ENCODE data around the gene CCDC8.
"Not testable (repeated sequence)": the region's sequence is repeated elsewhere in the genome, so short reads cannot be mapped to it uniquely, and the experiment has no call there.

CCDC8 gene

GRCh38 chr19:46415804-46416709 lies 2.7 kb upstream of the CCDC8 start:
- Mint-ChIP-seq H3K27me3 (peaks cover 29% of the 10 kb centered on the region), H3K4me1 (ENCODE audit: low read depth) (peaks cover 12% of the 10 kb centered on the region)
- not testable (repeated sequence) for H3K27ac Mint-ChIP-seq; H3K4me3 Mint-ChIP-seq; H3K9me3 Mint-ChIP-seq (ENCODE audit: low read depth); H3K36me3 Mint-ChIP-seq

- not testable (repeated sequence) for H3K36me3 Mint-ChIP-seq; H3K9me3 Mint-ChIP-seq (ENCODE audit: low read depth); H3K27ac Mint-ChIP-seq; H3K4me3 Mint-ChIP-seq
- Mint-ChIP-seq H3K27me3 (peaks cover 33% of the 10 kb centered on the region), H3K4me1 (ENCODE audit: low read depth) (peaks cover 12% of the 10 kb centered on the region)
Measured at GRCh38 chr19:46414899-46415298, 1.5 kb upstream of the CCDC8 start.

DNA sequence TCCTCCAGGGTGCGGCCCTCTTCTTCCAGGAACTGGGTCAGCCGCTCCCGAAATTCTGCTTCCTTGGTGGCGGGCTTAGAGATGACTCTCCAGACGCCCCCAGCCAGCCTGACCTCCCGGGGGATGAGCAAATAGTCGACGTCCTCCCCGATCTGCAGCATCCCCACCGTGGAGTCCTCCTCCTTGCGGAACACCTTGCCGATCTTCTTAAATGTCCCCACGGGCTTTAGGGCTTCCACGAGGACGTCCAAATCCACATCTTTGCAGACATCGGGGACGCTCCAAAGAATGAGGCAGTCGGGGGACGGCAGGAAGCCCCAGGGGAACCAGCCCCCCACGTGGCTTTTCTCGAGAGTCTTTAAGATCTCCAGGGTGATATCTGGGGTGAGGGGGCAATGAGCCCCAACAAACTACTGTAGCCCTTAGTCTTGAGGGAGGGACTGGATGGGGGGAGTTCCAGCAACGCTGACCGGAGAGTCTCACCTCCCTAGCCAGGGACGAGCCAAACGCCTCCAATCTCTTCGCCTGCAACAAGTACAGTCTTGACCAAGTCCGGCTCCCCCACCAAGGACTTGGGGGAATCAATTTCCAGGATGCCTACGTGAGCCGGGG lies 608 bp downstream of the CCDC8 start:
- peaks cover 42% of the 10 kb centered on the region for H3K27me3 Mint-ChIP-seq
- H3K36me3 Mint-ChIP-seq: no peaks in the 10 kb centered on the region
- H3K9me3 Mint-ChIP-seq (ENCODE audit: low read depth): no peaks in the 10 kb centered on the region
- peaks cover 18% of the 10 kb centered on the region for H3K4me1 Mint-ChIP-seq (ENCODE audit: low read depth)
- no peak overlapping the region for H3K27ac Mint-ChIP-seq
- H3K4me3 Mint-ChIP-seq: peak overlapping the region; percentile 3

- H3K36me3 Mint-ChIP-seq: no peaks in the 10 kb centered on the region
- H3K27ac Mint-ChIP-seq: no peak overlapping the region
- H3K4me1 Mint-ChIP-seq (ENCODE audit: low read depth): peaks cover 18% of the 10 kb centered on the region
- H3K4me3 Mint-ChIP-seq: no peak overlapping the region
- H3K27me3 Mint-ChIP-seq: peaks cover 45% of the 10 kb centered on the region
- no peaks in the 10 kb centered on the region for H3K9me3 Mint-ChIP-seq (ENCODE audit: low read depth)
Measured at GRCh38 chr19:46411925-46412649, 1.3 kb downstream of the CCDC8 start.

DNA sequence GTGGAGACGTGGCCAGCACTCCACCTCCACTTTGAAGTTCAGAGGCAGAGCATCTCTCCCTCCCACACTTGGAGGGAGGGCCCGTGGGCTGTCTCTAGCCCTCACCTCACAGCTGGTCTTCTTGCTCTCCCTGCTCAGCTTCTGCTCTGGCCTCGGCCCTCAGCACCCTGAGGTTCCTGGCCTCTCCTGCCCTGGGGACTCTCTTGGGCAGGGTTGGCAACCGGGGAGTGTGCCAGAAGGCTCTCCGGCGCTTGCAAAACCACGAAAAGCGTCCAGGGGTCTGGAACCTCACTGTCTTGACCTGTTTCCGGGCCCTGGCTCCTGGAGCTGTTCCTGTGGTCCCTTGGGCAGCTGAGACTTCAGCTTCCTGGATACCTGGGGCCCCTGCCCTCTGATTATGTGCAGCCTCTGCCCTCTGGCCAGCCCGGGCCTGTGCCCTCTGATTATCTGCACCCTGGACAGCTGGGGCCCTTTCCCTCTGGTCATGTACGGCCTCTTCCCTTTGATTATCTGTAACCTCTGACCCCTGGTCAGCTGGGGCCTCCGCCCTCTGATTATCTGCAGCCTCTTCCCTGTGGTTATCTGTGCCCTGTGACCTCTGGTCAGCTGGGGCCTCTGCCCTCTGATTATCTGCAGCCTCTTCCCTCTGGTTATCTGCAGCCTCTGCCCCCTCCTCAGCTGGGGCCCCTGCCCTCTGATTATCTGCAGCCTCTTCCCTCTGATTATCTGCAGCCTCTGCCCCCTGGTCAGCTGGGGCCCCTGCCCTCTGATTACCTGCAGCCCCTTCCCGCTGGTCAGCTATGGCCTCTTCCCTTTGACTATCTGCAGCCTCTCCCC lies 2.1 kb downstream of the CCDC8 start:
- no peak overlapping the region for H3K27ac Mint-ChIP-seq
- H3K4me1 Mint-ChIP-seq (ENCODE audit: low read depth): peaks cover 18% of the 10 kb centered on the region
- H3K36me3 Mint-ChIP-seq: no peaks in the 10 kb centered on the region
- no peaks in the 10 kb centered on the region for H3K9me3 Mint-ChIP-seq (ENCODE audit: low read depth)
- H3K4me3 Mint-ChIP-seq: no peak overlapping the region
- peaks cover 44% of the 10 kb centered on the region for H3K27me3 Mint-ChIP-seq

GRCh38 chr19:46410205-46411087 lies 2.9 kb downstream of the CCDC8 start:
- Mint-ChIP-seq H3K27me3 (peaks cover 41% of the 10 kb centered on the region), H3K4me1 (ENCODE audit: low read depth) (peaks cover 14% of the 10 kb centered on the region), H3K9me3 (ENCODE audit: low read depth) (no peaks in the 10 kb centered on the region), H3K27ac (no peak overlapping the region), H3K36me3 (no peaks in the 10 kb centered on the region), H3K4me3 (no peak overlapping the region)

GRCh38 chr19:46409191-46409590 lies 4.2 kb downstream of the CCDC8 start:
- Mint-ChIP-seq H3K27ac (no peak overlapping the region), H3K4me3 (no peak overlapping the region), H3K36me3 (no peaks in the 10 kb centered on the region), H3K9me3 (ENCODE audit: low read depth) (no peaks in the 10 kb centered on the region), H3K27me3 (peaks cover 39% of the 10 kb centered on the region), H3K4me1 (ENCODE audit: low read depth) (peaks cover 22% of the 10 kb centered on the region)

DNA sequence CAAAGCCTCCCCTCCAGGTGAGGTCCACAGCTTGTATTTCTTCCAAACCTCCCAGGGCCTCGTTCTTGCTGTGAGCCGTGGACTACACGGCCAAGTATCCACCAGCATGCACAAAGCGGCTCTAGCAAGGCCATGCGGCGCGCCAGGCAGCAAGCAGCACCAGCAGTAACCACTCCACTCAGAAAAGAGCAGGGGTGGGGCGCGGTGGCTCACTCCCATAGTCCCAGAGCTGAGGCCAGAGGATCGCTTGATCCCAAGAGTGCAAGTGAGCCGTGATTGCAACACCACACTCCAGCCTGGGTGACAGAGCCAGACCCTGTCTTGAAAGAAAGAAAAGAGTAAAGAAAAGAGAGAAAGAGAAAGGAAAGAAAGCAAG lies 4.7 kb downstream of the CCDC8 start:
- H3K27me3 Mint-ChIP-seq: peaks cover 39% of the 10 kb centered on the region
- H3K27ac Mint-ChIP-seq: no peak overlapping the region
- no peak overlapping the region for H3K4me3 Mint-ChIP-seq
- H3K9me3 Mint-ChIP-seq (ENCODE audit: low read depth): no peaks in the 10 kb centered on the region
- H3K4me1 Mint-ChIP-seq (ENCODE audit: low read depth): peaks cover 27% of the 10 kb centered on the region
- no peaks in the 10 kb centered on the region for H3K36me3 Mint-ChIP-seq

DNA sequence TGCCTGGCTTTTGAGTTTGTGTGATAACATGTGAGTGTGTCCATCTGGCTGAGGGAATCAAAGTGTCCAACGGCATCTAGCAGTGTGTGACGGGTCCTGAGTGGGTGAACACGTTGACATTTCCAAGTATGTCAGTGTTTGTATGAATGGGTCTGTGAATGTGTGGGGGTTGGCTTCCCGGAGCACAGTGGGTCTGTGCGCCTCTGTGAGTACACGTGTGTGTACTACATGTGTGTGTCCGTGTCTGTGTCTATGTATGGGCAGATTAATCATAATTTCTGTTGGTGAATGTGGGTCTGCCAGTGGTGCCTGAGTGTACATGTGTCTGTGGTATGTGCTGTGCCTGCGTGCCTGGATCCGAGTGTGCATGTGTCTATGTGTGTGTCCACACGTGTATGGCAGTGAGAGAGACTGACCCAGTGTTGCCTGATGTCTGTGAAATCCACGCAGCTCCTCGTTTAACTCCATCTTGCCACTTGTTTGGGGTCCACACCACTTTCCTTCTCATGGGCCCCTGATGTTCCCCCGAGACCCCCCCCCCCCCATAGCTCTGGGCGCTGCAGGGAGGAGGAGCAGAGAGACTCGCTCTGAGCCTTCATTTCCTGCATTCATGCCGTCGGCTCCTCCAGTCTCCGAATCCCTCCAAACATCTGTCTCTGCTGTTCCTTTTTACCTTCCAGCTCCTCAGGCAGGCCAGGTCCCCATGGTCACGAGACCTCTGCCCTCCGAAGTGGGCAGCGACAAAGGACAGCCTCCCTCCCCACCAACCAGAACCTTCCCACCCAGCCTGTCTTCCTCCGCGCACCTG lies 5.3 kb downstream of the CCDC8 start:
- Mint-ChIP-seq H3K27me3 (peaks cover 39% of the 10 kb centered on the region), H3K9me3 (ENCODE audit: low read depth) (no peaks in the 10 kb centered on the region), H3K4me1 (ENCODE audit: low read depth) (peaks cover 27% of the 10 kb centered on the region), H3K36me3 (no peaks in the 10 kb centered on the region), H3K4me3 (no peak overlapping the region), H3K27ac (no peak overlapping the region)

DNA sequence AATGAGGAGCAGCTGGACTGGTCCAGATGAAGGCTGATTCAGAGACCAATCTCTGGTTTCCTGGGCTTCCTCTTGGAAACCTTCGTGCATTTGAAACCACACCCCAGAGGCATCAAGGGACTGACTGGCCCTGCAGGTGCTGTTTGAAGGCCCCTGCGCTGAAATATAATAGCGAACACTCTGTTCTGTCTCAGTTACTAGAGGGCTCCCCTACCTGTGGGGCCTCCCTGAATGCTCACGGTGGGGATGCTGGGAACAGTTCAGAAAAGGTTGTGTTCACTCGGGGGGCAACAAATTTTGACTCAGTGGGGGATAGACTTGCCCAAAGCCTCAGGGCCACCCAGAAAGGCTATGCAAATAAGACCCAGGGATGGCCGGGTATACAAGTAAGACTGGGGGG lies 6.4 kb downstream of the CCDC8 start:
- Mint-ChIP-seq H3K27me3 (peaks cover 37% of the 10 kb centered on the region), H3K4me3 (no peak overlapping the region), H3K36me3 (no peaks in the 10 kb centered on the region), H3K4me1 (ENCODE audit: low read depth) (peaks cover 20% of the 10 kb centered on the region), H3K9me3 (ENCODE audit: low read depth) (no peaks in the 10 kb centered on the region), H3K27ac (no peak overlapping the region)

DNA sequence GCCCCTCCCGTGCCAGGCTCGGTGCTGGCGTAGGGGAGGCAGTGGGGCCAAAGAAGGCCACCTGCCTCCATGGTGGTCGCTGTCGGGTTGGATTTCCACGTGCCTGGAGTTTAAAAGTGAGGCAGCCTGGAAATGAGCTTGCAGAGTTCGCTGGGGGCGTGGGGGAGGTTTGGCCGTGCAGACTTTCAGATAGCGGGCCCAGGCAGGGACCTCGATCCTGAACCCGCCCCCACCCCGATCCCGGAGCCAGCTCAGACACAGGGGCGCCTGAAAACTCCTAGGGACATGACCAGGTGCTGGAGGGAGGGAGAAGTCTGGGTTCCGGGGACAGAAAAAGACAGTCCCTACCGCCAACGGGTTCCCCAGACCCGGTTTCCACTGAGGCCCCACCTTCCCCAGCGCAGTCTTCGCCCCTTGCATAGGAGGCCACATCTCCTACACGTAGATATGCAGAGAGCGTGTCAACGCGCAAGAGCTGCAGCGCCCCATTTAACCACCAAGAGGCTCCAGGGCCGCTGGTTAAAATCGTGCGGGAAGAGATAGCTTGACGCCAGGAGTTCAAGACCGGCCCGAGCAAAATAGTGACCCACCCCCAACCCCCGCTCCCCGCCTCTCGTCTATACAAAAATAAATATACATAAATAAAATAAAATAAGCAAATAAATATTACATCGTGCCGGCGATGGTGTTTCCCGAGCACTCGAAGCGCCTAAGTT lies 8.5 kb downstream of the CCDC8 start:
- Mint-ChIP-seq H3K4me1 (ENCODE audit: low read depth) (peaks cover 20% of the 10 kb centered on the region), H3K4me3 (peak overlapping the region; percentile 82), H3K27me3 (peaks cover 34% of the 10 kb centered on the region), H3K9me3 (ENCODE audit: low read depth) (no peaks in the 10 kb centered on the region), H3K27ac (no peak overlapping the region), H3K36me3 (no peaks in the 10 kb centered on the region)

DNA sequence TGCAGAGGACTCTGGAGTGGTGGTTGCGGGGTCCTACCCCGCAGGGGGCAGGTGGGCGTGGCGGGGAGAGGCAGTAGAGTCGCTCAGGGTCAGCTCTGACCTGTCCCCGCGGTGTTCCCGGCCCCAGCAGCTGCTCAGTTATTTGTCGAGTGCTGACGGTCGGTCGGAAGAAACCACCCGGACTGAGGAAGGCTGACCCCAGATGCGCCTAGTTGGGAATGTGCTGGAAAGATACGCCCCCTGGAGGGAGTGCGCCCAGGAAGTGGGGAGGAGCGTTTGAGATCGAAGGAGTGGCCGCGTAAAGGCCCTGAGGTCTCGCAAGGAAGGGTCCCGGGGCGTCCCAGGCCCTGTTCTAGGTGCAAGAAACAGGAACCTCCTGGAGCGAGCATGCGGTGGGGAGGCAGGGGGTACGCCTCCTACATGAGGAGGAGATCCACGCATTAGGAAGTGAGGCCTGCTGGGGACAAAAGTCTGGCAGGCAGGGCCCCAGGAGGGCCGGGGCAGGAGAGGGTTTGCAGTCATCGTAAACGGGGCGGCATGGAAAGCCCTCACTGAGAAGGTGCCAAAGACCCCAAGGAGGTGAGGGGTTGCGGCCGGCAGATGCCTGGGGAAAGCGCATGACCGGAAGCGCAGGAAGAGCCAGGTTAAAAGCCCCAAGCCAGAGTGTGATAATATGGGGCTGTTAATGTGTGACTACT lies 9.2 kb downstream of the CCDC8 start:
- H3K9me3 Mint-ChIP-seq (ENCODE audit: low read depth): no peaks in the 10 kb centered on the region
- H3K27ac Mint-ChIP-seq: peak overlapping the region; percentile 28
- H3K27me3 Mint-ChIP-seq: peaks cover 37% of the 10 kb centered on the region
- H3K36me3 Mint-ChIP-seq: no peaks in the 10 kb centered on the region
- peaks cover 20% of the 10 kb centered on the region for H3K4me1 Mint-ChIP-seq (ENCODE audit: low read depth)
- peak overlapping the region; percentile 82 for H3K4me3 Mint-ChIP-seq

Measured in activated naive CD8-positive, alpha-beta T cell (primary cell).